ENCODE results near the gene MASP2.

GRCh38 chr1:11044849-11045427 is 2.1 kb downstream of the MASP2 start:
- TF ChIP-seq POLR2A (IDR thresholded peaks at IDR 0.05; ENCODE audit: extremely low read depth, insufficient read length) (no peak), CTCF (IDR thresholded peaks at IDR 0.05; ENCODE audit: low read depth, low read length) (no peak), MYC (IDR thresholded peaks at IDR 0.05; ENCODE audit: low read depth, low read length) (no peak), MAX (IDR thresholded peaks at IDR 0.05; ENCODE audit: low read depth, low read length) (no peak)
